HepG2 (cell line): ENCODE data around the gene LIF. TPM values are rescaled to one million over a fixed set of nuclear protein-coding genes. Genes with fewer than 3 reads are reported as not detected.

Experiments
- AGO2 ChIP-seq: fragments of 200-400 bp; formaldehyde crosslinking; optimal IDR thresholded peaks from 2 replicates; pipeline ENCODE3; 2017; ENCODE audit warnings: mild to moderate bottlenecking, low read depth, low read length, moderate library complexity
- IKZF4 ChIP-seq: sonication (generic); formaldehyde crosslinking; IDR thresholded peaks from 2 replicates; pipeline ENCODE4 v1.5.1; 2020; ENCODE audit warnings: borderline replicate concordance, mild to moderate bottlenecking, low read depth, missing genetic modification reagents; ENCODE audit errors: not compliant biosample characterization
- KDM6A ChIP-seq: IDR thresholded peaks from 2 replicates; pipeline ENCODE4 v1.6.1; 2016; ENCODE audit warnings: low read depth
- KIAA2018 ChIP-seq: sonication (generic); formaldehyde crosslinking; IDR thresholded peaks from 2 replicates; pipeline ENCODE4 v1.5.0; 2020; ENCODE audit warnings: mild to moderate bottlenecking, missing genetic modification reagents, borderline replicate concordance
- MXD1 ChIP-seq: sonication (generic); formaldehyde crosslinking; IDR thresholded peaks from 2 replicates; pipeline ENCODE4 v1.4.0; 2020; ENCODE audit warnings: mild to moderate bottlenecking, missing genetic modification reagents
- MZF1 ChIP-seq: sonication (generic); formaldehyde crosslinking; IDR thresholded peaks from 2 replicates; pipeline ENCODE4 v1.8.1; 2023; ENCODE audit warnings: mild to moderate bottlenecking, missing genetic modification reagents, borderline replicate concordance
- NBN ChIP-seq: fragments of 450-650 bp; conservative IDR thresholded peaks from 2 replicates; pipeline ENCODE4 v1.6.1; 2017
- PAX8 ChIP-seq: sonication (generic); formaldehyde crosslinking; IDR thresholded peaks from 2 replicates; pipeline ENCODE4 v1.8.0; 2022; ENCODE audit warnings: mild to moderate bottlenecking, missing genetic modification reagents, borderline replicate concordance
- PHF21A ChIP-seq: sonication (generic); formaldehyde crosslinking; IDR thresholded peaks from 2 replicates; pipeline ENCODE4 v1.5.0; 2020; ENCODE audit warnings: mild to moderate bottlenecking, missing genetic modification reagents
- PREB ChIP-seq: sonication (generic); formaldehyde crosslinking; IDR thresholded peaks from 2 replicates; pipeline ENCODE4 v1.4.0; 2020; ENCODE audit warnings: missing genetic modification reagents
- SMAD3 ChIP-seq: sonication (generic); formaldehyde crosslinking; IDR thresholded peaks from 2 replicates; pipeline ENCODE4 v1.4.0; 2020; ENCODE audit warnings: missing genetic modification reagents
- ZNF207 ChIP-seq: fragments of 450-650 bp; IDR thresholded peaks from 2 replicates; pipeline ENCODE4 v1.6.1; 2016; ENCODE audit warnings: antibody characterized with exemption, borderline replicate concordance
- ZNF275 ChIP-seq: sonication (generic); formaldehyde crosslinking; IDR thresholded peaks from 2 replicates; pipeline ENCODE4 v1.8.0; 2022; ENCODE audit warnings: missing genetic modification reagents, mild to moderate bottlenecking, inconsistent platforms, borderline replicate concordance
- ZNF441 ChIP-seq: sonication (generic); formaldehyde crosslinking; IDR thresholded peaks from 2 replicates; pipeline ENCODE4 v1.7.0; 2021; ENCODE audit warnings: missing genetic modification reagents, borderline replicate concordance
- ZXDC ChIP-seq: sonication (generic); formaldehyde crosslinking; IDR thresholded peaks from 2 replicates; pipeline ENCODE4 v1.5.0; 2020; ENCODE audit warnings: mild to moderate bottlenecking, missing genetic modification reagents
- polyA plus RNA-seq, 8 experiments: library from polyadenylated mRNA; depleted of rRNA in 3 of 8; stranded (reverse) in 7 of 8; unstranded in 1 of 8; fragments of >200 nt; fragmentation: Illumina TruSeq in 4 of 8; extraction: Trizol in 4 of 8; gene quantifications; 2 replicates each; pipeline versions ENCODE4 v1.2.1 to v1.2.3, GENCODE V29; 2011 to 2016; ENCODE audit warnings: low read depth in 4 of 8, missing spikeins in 1 of 8, mixed read lengths in 1 of 8; ENCODE audit not compliant: insufficient read depth in 1 of 8
- total RNA-seq, 5 experiments: library from RNA; depleted of rRNA; stranded (reverse); fragments of >200 nt; fragmentation: Illumina TruSeq; extraction: Trizol; gene quantifications; 2 replicates each; pipeline ENCODE4 v1.2.3, GENCODE V29; 2016; ENCODE audit warnings: low read depth in 1 of 5

Gene LIF
- total and polyA plus RNA-seq, 2 of the 13 experiments (the other 11 are each of a cell fraction or from before 2014, with no cell fraction given): 3.6 to 8.5 TPM

GRCh38 chr22:30286813-30287647, 40.5 kb upstream of the LIF start (continued):
- TF ChIP-seq IKZF4 (CRISPR knock-in tag): no peak
- TF ChIP-seq ZNF275 (CRISPR knock-in tag): no peak
- no peak for TF ChIP-seq KDM6A (CRISPR knock-in tag)
- no peak for TF ChIP-seq ZXDC (CRISPR knock-in tag)
- no peak for TF ChIP-seq KIAA2018 (CRISPR knock-in tag)
- no peak for TF ChIP-seq PHF21A
- TF ChIP-seq SMAD3: no peak
- TF ChIP-seq ZNF207: no peak
- TF ChIP-seq PAX8 (CRISPR knock-in tag): no peak
- TF ChIP-seq MXD1 (CRISPR knock-in tag): no peak
- TF ChIP-seq ZNF441 (CRISPR knock-in tag): no peak
- no peak for TF ChIP-seq PREB
- no peak for TF ChIP-seq MZF1 (CRISPR knock-in tag)
- no peak for TF ChIP-seq NBN
- no peak for TF ChIP-seq AGO2
